AG09309 (cell line): ENCODE results near the gene MAML2.

Source experiments
- DNase-seq: peaks from one replicate; pipeline ENCODE4 v3.0.0-alpha.2; 2010; ENCODE audit warnings: low read depth
- H3K4me3 ChIP-seq: 2 replicates; pipeline ENCODE4 v1.5.1; 2011; ENCODE audit warnings: mild to moderate bottlenecking, low read depth, low read length, moderate library complexity; ENCODE audit not compliant: control insufficient read depth
- TF ChIP-seq, protein P1 (sequence below): IDR thresholded peaks from 2 replicates; pipeline ENCODE4 v1.5.1; 2011; ENCODE audit warnings: mild to moderate bottlenecking, low read depth, low read length, inconsistent platforms; ENCODE audit not compliant: insufficient read depth, control insufficient read depth; ENCODE audit errors: missing control alignments

MAML2 gene

DNA sequence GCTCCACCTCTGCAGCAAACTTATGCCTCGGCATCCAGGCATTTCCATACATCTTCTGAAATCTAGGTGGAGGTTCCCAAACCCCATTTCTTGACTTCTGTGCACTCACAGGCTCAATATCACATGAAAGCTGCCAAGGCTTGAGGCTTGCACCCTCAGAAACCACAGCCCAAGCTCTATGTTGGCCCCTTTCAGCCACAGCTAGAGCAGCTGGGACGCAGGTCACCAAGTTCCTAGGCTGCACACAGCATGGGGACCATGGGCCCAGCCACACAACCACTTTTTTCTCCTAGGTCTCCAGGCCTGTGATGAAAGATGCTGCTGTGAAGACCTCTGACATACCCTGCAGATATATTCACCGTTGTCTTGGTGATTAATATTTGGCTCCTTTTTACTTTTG lies 394.4 kb downstream of the MAML2 start:
- H3K4me3 ChIP-seq, result no peak overlapping the region
- TF ChIP-seq, protein P1, sequence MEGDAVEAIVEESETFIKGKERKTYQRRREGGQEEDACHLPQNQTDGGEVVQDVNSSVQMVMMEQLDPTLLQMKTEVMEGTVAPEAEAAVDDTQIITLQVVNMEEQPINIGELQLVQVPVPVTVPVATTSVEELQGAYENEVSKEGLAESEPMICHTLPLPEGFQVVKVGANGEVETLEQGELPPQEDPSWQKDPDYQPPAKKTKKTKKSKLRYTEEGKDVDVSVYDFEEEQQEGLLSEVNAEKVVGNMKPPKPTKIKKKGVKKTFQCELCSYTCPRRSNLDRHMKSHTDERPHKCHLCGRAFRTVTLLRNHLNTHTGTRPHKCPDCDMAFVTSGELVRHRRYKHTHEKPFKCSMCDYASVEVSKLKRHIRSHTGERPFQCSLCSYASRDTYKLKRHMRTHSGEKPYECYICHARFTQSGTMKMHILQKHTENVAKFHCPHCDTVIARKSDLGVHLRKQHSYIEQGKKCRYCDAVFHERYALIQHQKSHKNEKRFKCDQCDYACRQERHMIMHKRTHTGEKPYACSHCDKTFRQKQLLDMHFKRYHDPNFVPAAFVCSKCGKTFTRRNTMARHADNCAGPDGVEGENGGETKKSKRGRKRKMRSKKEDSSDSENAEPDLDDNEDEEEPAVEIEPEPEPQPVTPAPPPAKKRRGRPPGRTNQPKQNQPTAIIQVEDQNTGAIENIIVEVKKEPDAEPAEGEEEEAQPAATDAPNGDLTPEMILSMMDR, result no peak
- DNase-seq, result no peak

GRCh38 chr11:95944623-95945022 lies 398.4 kb downstream of the MAML2 start:
- no peak overlapping the region for H3K4me3 ChIP-seq
- TF ChIP-seq, protein P1, result no peak
- DNase-seq, result no peak

DNA sequence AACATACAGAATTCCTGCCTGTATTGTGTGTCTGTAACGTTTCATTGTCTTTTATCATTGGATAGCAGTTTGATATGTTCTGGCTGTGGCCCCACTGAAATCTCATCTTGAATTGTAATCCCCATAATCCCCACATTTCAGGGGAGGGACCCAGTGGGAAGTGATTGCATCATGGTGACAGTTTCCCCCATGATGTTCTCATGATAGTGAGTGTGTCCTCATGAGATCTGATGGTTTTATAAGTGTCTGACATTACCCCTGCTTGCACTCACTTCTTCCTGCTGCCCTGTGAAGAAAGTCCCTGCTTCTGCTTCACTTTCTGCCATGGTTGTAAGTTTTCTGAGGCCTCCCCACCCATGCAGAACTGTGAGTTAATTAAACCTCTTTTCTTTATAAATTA lies 399.4 kb downstream of the MAML2 start:
- H3K4me3 ChIP-seq, result no peak overlapping the region
- no peak for DNase-seq
- TF ChIP-seq, protein P1, result no peak

GRCh38 chr11:95939091-95939490 lies 403.9 kb downstream of the MAML2 start:
- TF ChIP-seq, protein P1, result no peak
- DNase-seq, result no peak

DNA sequence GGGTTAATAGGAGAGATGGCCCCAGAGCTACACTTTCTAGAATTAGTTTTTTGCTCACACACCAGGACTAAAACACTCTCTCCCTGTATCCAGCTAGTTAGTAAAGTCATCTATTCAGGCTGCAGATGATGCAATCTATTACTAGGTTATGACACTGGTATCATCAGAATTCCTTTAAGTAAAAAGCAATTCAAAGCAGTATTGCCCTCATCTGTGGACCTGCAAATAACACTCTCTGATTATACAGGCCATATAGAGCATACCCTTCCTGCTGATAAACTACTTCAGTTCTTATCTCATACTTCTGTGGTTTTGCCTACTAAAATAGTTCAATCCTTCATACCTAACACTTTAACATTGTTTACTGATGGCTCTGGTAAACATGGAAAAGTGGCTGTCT lies 405.6 kb downstream of the MAML2 start:
- DNase-seq, result no peak
- TF ChIP-seq, protein P1, result no peak
- H3K4me3 ChIP-seq, result no peak overlapping the region

More at GRCh38 chr11:95939091-95939490, 403.9 kb downstream of the MAML2 start:
- H3K4me3 ChIP-seq, result no peak overlapping the region

GRCh38 chr11:95933594-95933993 lies 409.4 kb downstream of the MAML2 start:
- no peak overlapping the region for H3K4me3 ChIP-seq
- TF ChIP-seq, protein P1, result no peak
- DNase-seq, result no peak

DNA sequence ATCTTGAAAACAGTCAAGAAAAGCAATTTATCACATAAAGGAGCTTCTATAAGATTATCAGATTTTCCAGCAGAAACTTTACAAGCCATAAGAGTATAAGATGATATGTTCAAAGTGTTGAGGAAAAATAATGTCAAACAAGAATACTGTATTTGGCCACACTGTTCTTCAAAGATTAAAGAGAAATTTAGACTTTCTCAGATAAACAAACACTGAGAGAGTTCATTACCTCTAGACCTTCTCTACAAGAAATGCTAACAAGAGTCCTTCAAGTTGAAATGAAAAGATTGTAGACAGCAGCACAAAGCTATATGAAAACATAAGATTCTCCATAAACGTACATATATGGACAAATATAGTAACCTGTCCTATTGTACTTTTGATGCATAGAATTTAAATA lies 411.1 kb downstream of the MAML2 start:
- DNase-seq, result no peak
- H3K4me3 ChIP-seq, result no peak overlapping the region
- TF ChIP-seq, protein P1, result no peak
